ENCODE results near the gene LY6G5C. TPM values are rescaled to one million over a fixed set of nuclear protein-coding genes. Genes with fewer than 3 reads are reported as not detected.

LY6G5C gene
- polyA plus RNA-seq, 3 donors, result 4.8 to 7.3 (median 5.8) TPM

- peaks cover 55% of the 10 kb centered on the region for H3K4me1 Mint-ChIP-seq
- peak; percentile 28 to 48 (median 36) for DNase-seq
- H3K36me3 Mint-ChIP-seq, result peaks cover 33 to 36% of the 10 kb centered on the region in 2 donors
- peak overlapping the region; percentile 17 for H3K4me2 ChIP-seq (replicated peaks; ENCODE audit: extremely low read depth, low read length, poor library complexity, severe bottlenecking)
- H3K9me3 ChIP-seq (replicated peaks in 1 of 2; ENCODE audit: control insufficient read depth in 1 of 2, insufficient read depth in 1 of 2, low read length in 2 of 2), result no peaks in the 10 kb centered on the region
- H3K27me3 ChIP-seq (ENCODE audit: control insufficient read depth in 2 of 2, insufficient read depth in 2 of 2, low read length in 2 of 2), result no peaks in the 10 kb centered on the region
- intact Hi-C loops (cut with micrococcal nuclease), result loop anchor here (2.0 to 10.0 kb wide), 4 partner anchors 23 to 109 kb away; partner anchors contain the start of genes ABHD16A (in 1 of the 2) and LY6G5C (in 1 of the 2)
- H3K27ac Mint-ChIP-seq, result peak overlapping the region; percentile 76 to 99 (median 98)
- peaks cover 24% of the 10 kb centered on the region for H3K79me2 ChIP-seq (ENCODE audit: insufficient read depth, low read length)
- H3K9ac ChIP-seq (ENCODE audit: insufficient read depth, low read length, poor library complexity, severe bottlenecking), result peak overlapping the region; percentile 5
- peak overlapping the region in 1 of 2 donors; percentile 96 for H3K27ac ChIP-seq (ENCODE audit: low read depth in 1 of 2, low read length in 2 of 2)
- peaks cover 48 to 53% of the 10 kb centered on the region in 2 donors for H3K4me1 ChIP-seq (ENCODE audit: control insufficient read depth in 1 of 2, insufficient read depth in 2 of 2, low read length in 2 of 2)
- peaks cover 5 to 18% (median 13%) of the 10 kb centered on the region in 3 donors for H3K27me3 Mint-ChIP-seq (ENCODE audit: low read depth in 3 of 3)
- peak overlapping the region in 1 of 3 experiments; percentile 87 for H3K4me3 ChIP-seq (replicated peaks in 1 of 3; ENCODE audit: low read depth in 2 of 3, low read length in 3 of 3)
- peaks cover 0 to 4% (median 0%) of the 10 kb centered on the region in 7 donors for H3K9me3 Mint-ChIP-seq
- peak overlapping the region; percentile 11 to 35 for H3K4me3 Mint-ChIP-seq
- no peak for TF ChIP-seq CTCF (IDR thresholded peaks at IDR 0.05)
- WGBS (ENCODE audit: insufficient coverage), result 63% methylated on average over 9 of the region's 12 CpGs
- peaks cover 4 to 6% of the 10 kb centered on the region in 2 donors for H3K36me3 ChIP-seq (replicated peaks in 1 of 2; ENCODE audit: control insufficient read depth in 1 of 2, insufficient read depth in 2 of 2, low read length in 2 of 2)
- H4K20me1 ChIP-seq (ENCODE audit: insufficient read depth, low read length), result peaks cover 7% of the 10 kb centered on the region
- H2AFZ ChIP-seq (ENCODE audit: insufficient read depth, low read depth, low read length, poor library complexity, severe bottlenecking), result no peak overlapping the region
Observed at GRCh38 chr6:31725502-31726350, 44.9 kb upstream of the LY6G5C start.

- DNase-seq, result no peak
- peaks cover 0 to 4% (median 0%) of the 10 kb centered on the region in 7 donors for H3K9me3 Mint-ChIP-seq
- Histone ChIP-seq H3K36me3 (replicated peaks in 1 of 2; ENCODE audit: control insufficient read depth in 1 of 2, insufficient read depth in 2 of 2, low read length in 2 of 2) (no peaks in the 10 kb centered on the region), H3K9me3 (replicated peaks in 1 of 2; ENCODE audit: control insufficient read depth in 1 of 2, insufficient read depth in 1 of 2, low read length in 2 of 2) (no peaks in the 10 kb centered on the region), H3K27ac (ENCODE audit: low read depth in 1 of 2, low read length in 2 of 2) (no peak overlapping the region), H3K79me2 (ENCODE audit: insufficient read depth, low read length) (peaks cover 9% of the 10 kb centered on the region), H3K9ac (ENCODE audit: insufficient read depth, low read length, poor library complexity, severe bottlenecking) (no peak overlapping the region), H3K4me1 (ENCODE audit: control insufficient read depth in 1 of 2, insufficient read depth in 2 of 2, low read length in 2 of 2) (peaks cover 37 to 39% of the 10 kb centered on the region in 2 donors), H3K4me2 (replicated peaks; ENCODE audit: extremely low read depth, low read length, poor library complexity, severe bottlenecking) (no peak overlapping the region), H3K4me3 (replicated peaks in 1 of 3; ENCODE audit: low read depth in 2 of 3, low read length in 3 of 3) (no peak overlapping the region), H2AFZ (ENCODE audit: insufficient read depth, low read depth, low read length, poor library complexity, severe bottlenecking) (no peak overlapping the region), H3K27me3 (ENCODE audit: control insufficient read depth in 2 of 2, insufficient read depth in 2 of 2, low read length in 2 of 2) (no peaks in the 10 kb centered on the region), H4K20me1 (ENCODE audit: insufficient read depth, low read length) (no peaks in the 10 kb centered on the region)
- H3K36me3 Mint-ChIP-seq, result peaks cover 27 to 30% of the 10 kb centered on the region in 2 donors
- intact Hi-C loops (cut with micrococcal nuclease), result loop anchor here in 1 of 2 donors (10.0 kb wide), 1 partner anchor 111 kb away; no protein-coding TSS in a partner anchor
- H3K27ac Mint-ChIP-seq, result peak overlapping the region in 1 of 7 donors; percentile 2
- H3K4me3 Mint-ChIP-seq, result no peak overlapping the region
- peaks cover 5 to 18% (median 13%) of the 10 kb centered on the region in 3 donors for H3K27me3 Mint-ChIP-seq (ENCODE audit: low read depth in 3 of 3)
- whole genome bisulfite sequencing (ENCODE audit: insufficient coverage), result 90% methylated on average over 15 of the region's 25 CpGs
- H3K4me1 Mint-ChIP-seq, result peaks cover 48% of the 10 kb centered on the region
- no peak for TF ChIP-seq CTCF (IDR thresholded peaks at IDR 0.05)
Observed at GRCh38 chr6:31723980-31724691, 43.3 kb upstream of the LY6G5C start.

Measured in CD14-positive monocyte (primary cell).